ENCODE measurements around the gene RNF157. TPM values are rescaled to one million over a fixed set of nuclear protein-coding genes. Genes with fewer than 3 reads are reported as not detected.

RNF157 gene
- total and polyA plus RNA-seq, 10 of the 15 experiments (the other 5 are each of a cell fraction or from before 2014, with no cell fraction given), result 1.4 to 15.9 (median 9.6) TPM

GRCh38 chr17:76196675-76197074 is 43.6 kb downstream of the RNF157 start:
- in situ Hi-C loops (cut with MboI), result no loop called here
- H3K27ac ChIP-seq (ENCODE audit: control insufficient read depth, insufficient read depth), result no peak overlapping the region

More at GRCh38 chr17:76196675-76197074, 43.6 kb downstream of the RNF157 start:
- Histone ChIP-seq H3K4me3 (no peak overlapping the region), H4K20me1 (ENCODE audit: control insufficient read depth, insufficient read depth) (no peaks in the 10 kb centered on the region), H3K4me1 (ENCODE audit: control insufficient read depth, insufficient read depth, low read length) (peaks cover 8% of the 10 kb centered on the region), H3K4me2 (ENCODE audit: control insufficient read depth, insufficient read depth) (no peak overlapping the region), H2AFZ (ENCODE audit: control insufficient read depth, low read depth, low read length) (no peak overlapping the region), H3K79me2 (ENCODE audit: control insufficient read depth, insufficient read depth, low read length) (no peaks in the 10 kb centered on the region), H3K36me3 (ENCODE audit: control insufficient read depth in 2 of 2, insufficient read depth in 2 of 2, low read length in 1 of 2) (no peaks in the 10 kb centered on the region), H3K9me3 (replicated peaks; ENCODE audit: control insufficient read depth, insufficient read depth, low read length) (no peaks in the 10 kb centered on the region), H3K9ac (ENCODE audit: control insufficient read depth, insufficient read depth, low read length) (no peak overlapping the region), H3K27me3 (replicated peaks in 1 of 2; ENCODE audit: control insufficient read depth in 2 of 2, insufficient read depth in 2 of 2, low read length in 1 of 2) (no peaks in the 10 kb centered on the region)
- ChIA-PET POLR2A (interaction anchor here (0.6 to 1.5 kb wide), 2 partner anchors 10 to 87 kb away, joined by 3 to 6 read pairs; no protein-coding TSS in a partner anchor), CTCF (interaction anchor here (1.0 to 3.7 kb wide), 3 partner anchors 14 to 70 kb away, joined by 4 to 16 read pairs (median 5); no protein-coding TSS in a partner anchor), SMC1A (ENCODE audit: uncharacterized antibody, unreplicated experiment) (interaction anchor here (1.5 to 2.3 kb wide), 2 partner anchors 11 to 67 kb away, joined by 5 to 12 read pairs; no protein-coding TSS in a partner anchor), RAD21 (ENCODE audit: unreplicated experiment) (no interaction called here)
- ATAC-seq (no peak), FAIRE-seq (no peak), DNase-seq (ENCODE audit: low read depth, low spot score) (no peak)
- TF ChIP-seq SUZ12 (IDR thresholded peaks at IDR 0.05; ENCODE audit: unreplicated experiment) (no peak), EGR1 (IDR thresholded peaks at IDR 0.05; ENCODE audit: borderline replicate concordance in 1 of 2, low read depth in 2 of 2, low read length in 2 of 2) (no peak), SMAD5 (IDR thresholded peaks at IDR 0.05; ENCODE audit: low read depth) (no peak), NRF1 (conservative IDR thresholded peaks at IDR 0.05; ENCODE audit: low read depth, low read length) (no peak), PKNOX1 (IDR thresholded peaks at IDR 0.05) (no peak), CREM (IDR thresholded peaks at IDR 0.05; ENCODE audit: low read depth) (no peak), RBBP5 (conservative IDR thresholded peaks at IDR 0.05) (no peak), CHD2 (IDR thresholded peaks at IDR 0.05; ENCODE audit: borderline replicate concordance, low read depth, low read length) (no peak), ATF7 (IDR thresholded peaks at IDR 0.05; ENCODE audit: low read depth) (no peak), RB1 (IDR thresholded peaks at IDR 0.05; ENCODE audit: borderline replicate concordance) (no peak), EZH2 (IDR thresholded peaks at IDR 0.05; ENCODE audit: borderline replicate concordance, control insufficient read depth, low read depth, low read length) (no peak), ZZZ3 (IDR thresholded peaks at IDR 0.05; ENCODE audit: control insufficient read depth, insufficient read length, low read depth) (no peak), FOS (IDR thresholded peaks at IDR 0.05; ENCODE audit: borderline replicate concordance, extremely low read depth, insufficient read length) (no peak), SRF (IDR thresholded peaks at IDR 0.05; ENCODE audit: low read depth in 2 of 2, low read length in 2 of 2) (no peak), IRF5 (IDR thresholded peaks at IDR 0.05; ENCODE audit: borderline replicate concordance) (no peak), RELB (IDR thresholded peaks at IDR 0.05; ENCODE audit: low read depth) (no peak), MXI1 (IDR thresholded peaks at IDR 0.05; ENCODE audit: low read depth, low read length) (no peak)
- 73% methylated on average over 3 of the region's 3 CpGs for WGBS (ENCODE audit: insufficient coverage, insufficient replicate concordance, low lambda C conversion rate, missing lambda C conversion rate)
- intact Hi-C loops (cut with micrococcal nuclease; ENCODE audit: unreplicated experiment), result no loop called here
- no TSS peak for BruUV-seq (replicated peaks)

All from GM12878 (cell line).